Hypothalamus (tissue), 51 donors: ENCODE data around the gene SLAIN2.
"Not testable (repeated sequence)": the region's sequence is repeated elsewhere in the genome, so short reads cannot be mapped to it uniquely, and the experiment has no call there.

Experiments
- DNase-seq, 51 donors: peaks; one replicate each; lab custom pipeline; 2025; lab: John Stamatoyannopoulos, UW

Gene SLAIN2

DNA sequence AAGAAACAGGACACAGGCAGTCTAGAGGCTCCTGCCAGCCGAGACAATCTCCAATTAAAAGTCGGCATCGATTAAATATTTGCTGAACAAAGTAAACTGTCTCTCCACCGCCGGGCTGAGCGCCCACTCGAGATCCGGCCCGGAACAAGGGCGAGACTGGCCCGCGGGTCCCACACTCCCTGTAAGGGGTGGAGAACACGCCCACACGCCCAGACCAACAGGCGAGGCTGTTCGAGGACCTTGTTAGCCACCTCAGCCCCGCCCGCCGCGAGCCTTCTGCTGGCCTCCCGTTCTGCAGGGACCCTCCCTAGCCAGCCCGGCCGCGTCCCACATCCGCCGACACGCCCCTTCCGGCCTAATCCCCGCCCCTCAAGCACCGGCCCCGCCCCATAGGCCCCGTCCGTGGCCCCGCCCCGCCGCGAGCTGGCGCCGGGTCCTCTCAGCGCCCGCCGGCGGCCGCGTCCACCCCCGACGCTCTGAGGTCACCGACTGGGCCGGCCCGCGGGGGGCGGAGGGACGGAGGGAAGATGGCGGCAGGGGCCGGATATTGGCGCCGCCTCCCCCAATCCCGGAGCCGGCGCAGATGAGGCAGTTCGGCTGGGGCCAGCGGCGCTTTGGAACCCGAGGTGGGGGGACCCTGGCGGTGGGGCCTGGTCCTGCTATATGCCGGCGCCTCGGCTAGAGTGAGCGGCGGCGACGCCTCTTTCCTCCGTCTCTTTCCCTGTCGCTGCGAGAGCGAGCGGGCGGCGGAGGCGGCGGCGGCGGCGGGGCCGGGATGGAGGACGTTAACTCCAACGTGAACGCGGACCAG lies at the start of gene SLAIN2:
Gene SLAIN2, plus strand, starts transcription at position 565 of the 811 bp plus-strand sequence. Its CDS starts 211 bp downstream, at position 776.
- DNase-seq: peak; percentile 42 to 99 (median 97)

DNA sequence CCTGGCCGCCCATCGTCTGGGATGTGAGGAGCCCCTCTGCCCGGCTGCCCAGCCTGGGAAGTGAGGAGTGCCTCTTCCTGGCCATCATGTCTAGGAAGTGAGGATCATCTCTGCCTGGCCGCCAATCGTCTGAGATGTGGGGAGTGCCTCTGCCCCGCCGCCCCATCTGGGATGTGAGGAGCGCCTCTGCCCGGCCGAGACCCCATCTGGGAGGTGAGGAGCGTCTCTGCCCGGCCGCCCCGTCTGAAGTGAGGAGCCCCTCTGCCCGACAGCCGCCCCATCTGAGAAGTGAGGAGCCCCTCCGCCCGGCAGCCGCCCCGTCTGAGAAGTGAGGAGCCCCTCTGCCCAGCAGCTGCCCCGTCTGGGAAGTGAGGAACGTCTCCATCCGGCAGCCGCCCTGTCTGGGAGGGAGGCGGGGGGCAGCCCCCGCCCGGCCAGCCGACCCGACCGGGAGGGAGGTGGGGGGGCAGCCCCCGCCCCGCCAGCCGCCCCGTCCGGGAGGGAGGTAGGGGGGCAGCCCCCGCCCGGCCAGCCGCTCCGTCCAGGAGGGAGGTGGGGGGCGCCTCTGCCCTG lies 49.0 kb upstream of the SLAIN2 start:
- not testable (repeated sequence) for DNase-seq

DNA sequence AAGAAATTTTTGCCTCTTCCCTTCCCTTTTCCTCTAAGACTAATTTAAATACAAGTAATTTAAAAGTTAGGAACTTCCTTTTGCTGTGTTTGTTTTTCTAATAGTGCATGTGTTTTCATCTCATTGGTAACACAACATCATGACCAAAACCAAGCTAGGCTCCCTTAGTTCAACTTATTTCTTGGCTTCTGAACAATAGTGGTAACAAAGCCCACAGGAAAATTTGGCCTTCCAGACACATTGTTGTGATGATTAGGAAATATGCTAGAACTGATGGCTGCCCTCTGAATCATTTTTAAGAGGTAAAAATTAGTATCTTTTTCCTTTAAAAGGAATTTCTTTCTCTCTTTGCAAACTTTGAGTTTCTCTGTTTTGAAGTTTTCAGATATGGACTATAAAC lies 46.2 kb upstream of the SLAIN2 start:
- no peak for DNase-seq

DNA sequence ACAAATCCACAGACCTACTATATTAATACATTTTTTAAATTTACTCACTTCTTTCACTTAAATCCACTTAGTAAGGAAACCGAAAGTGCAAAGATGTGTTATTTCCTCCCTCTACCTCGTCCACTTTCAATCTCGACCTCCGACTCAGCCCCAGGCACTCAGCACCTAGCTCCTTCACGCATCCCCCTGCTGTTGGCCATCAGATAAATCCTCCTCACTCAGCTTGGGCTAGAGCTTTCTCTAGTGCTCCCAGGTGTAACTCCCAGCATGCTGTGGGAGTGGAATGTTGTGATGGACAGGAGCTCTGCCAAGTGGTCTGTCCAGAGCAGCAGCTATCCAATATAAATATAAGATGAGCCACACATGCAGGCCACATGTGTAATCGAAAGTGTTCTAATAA lies 45.0 kb upstream of the SLAIN2 start:
- DNase-seq: no peak

DNA sequence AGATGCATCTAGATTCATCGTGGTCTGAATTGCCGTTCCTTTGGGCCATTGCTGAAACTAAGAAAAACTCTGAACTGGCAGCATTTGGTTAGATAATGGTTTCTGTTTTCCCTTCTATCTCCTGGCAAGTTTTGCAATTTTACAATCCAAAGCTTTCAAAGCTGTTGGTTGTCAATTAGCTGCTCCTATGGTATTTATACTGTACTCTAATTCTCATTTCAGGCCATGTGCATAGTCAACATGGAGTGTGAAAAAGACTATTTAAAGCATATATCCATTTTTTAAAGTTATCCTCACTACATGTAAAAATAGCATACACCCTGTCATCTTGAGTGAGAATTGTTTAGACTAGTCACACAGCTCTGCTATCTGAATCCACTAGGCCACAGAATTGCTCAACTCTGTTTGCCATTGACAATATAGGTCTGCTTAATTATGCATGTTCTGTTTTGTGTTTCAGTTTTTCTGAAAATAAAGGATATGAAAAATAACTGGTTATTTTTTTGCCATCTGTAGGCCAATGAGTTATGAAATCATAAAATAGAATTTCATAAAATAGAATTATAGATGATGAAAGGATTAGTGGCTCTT lies 44.0 kb upstream of the SLAIN2 start:
- no peak for DNase-seq

DNA sequence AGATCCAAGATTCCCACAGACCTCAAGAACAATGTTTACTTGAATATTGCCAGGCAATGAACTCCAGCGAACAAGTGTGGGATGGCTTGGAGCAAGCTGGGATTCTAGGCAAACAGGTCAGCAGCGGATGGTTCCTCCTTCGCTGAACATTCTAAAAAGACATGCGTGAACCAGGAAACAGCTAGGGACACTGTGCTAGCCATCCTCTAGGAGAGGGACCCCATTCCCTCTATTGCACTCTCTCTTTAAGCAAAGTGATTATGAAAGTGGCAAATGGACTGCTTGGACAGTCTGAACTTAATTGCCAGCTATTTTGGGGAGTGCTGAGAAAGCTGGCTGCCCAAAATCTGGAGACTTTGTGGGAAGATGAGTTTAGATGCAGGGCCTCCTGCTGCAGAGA lies 41.8 kb upstream of the SLAIN2 start:
- no peak for DNase-seq

DNA sequence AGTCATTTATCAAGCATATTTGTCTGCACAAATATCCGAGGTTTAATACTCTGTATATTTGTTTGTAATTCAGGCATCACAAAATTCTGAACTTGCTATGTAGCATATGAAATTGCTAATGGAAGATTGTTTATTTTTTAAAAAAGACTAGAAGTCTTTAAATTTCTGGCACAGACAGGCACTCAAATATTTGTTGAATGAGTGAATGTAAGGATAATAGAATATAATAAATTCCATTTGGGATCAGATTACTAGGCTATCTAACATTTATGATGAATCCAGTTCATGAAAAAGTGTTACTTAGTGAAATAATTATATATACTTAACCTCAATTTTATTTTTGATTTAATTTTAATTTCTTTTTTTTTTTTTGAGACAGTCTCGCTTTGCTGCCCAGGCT lies 41.3 kb upstream of the SLAIN2 start:
- no peak for DNase-seq

DNA sequence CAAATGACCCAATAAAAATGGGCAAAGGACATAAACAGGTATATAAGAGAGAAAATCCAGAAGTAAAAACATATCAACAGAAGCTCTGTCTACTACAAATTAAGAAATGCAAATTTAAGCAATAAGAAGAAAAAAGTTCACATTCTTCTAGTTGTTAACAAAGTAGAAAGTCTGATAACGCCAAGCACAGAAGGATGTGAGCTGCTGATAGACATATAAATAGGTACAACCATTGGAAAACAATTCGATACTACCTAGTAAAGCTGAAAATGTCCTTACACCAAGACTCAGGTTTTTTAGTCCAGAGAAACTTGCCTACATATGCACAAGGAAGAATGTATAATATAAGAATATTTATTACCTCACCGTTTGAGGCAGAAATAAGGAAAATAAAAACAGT lies 35.8 kb upstream of the SLAIN2 start:
- DNase-seq: no peak

DNA sequence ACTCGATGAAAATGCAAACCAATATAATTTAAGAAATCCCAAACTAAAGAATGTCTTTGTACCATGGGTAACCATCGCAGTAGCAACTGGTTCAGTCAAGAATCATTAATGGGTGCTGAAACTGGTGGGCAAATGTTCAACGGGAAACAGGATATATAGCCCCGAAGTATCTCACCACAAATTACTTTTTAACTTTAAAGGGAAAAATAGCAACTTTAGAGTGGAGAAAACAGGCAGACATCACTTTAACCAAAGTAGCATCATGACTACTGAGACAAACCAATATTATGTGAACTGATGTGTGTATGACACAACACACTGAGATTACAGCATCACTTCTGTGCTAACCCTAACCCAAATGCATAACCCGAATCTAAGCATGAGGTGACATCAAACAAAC lies 33.8 kb upstream of the SLAIN2 start:
- no peak for DNase-seq

DNA sequence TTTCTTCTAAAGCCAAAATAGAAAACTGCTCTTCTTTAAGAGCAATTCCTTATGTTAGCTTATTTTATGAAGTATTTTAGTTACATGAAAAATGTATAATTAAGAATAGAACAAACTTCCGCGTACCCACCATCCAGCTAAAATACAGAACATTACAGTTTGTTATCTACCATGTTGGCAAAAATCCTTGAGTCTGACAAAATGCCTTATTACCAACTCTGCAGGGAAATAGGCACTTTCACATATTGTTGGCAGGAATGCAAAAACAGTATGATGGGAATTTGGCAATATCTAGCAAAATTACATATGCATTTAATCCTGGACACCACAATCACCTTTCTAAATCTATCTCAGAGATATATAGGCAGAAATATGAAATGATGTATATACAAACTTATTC lies 32.4 kb upstream of the SLAIN2 start:
- no peak for DNase-seq

DNA sequence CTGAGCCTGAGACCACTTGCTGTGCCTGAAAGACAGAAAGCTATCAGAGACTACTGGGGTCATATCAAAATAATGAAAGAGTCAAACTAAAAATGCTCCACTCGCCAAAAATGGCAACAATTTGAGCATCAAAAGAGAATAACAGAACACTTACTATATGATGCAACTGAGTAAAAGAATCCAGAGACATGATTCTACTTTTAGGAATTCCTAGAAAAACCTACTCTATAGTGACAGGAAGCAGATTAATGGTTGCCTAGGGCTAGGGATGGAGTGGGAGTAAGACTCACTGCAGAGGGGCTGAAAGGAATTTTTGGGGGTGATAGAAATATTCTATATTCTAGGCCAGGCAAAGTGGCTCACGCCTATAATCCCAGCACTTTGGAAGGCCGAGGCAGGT lies 29.4 kb upstream of the SLAIN2 start:
- no peak for DNase-seq

DNA sequence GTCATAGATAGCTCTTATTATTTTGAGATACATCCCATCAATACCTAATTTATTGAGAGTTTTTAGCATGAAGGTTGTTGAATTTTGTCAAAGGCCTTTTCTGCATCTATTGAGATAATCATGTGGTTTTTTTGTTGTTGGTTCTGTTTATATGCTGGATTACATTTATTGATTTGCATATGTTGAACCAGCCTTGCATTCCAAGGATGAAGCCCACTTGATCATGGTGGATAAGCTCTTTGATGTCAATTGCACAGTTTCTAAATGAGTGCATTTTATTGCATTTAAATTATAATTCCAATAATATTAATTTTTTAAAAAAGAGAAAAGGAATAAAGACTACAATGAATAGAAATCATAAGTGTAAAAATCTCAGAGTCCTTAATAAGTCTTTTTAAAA lies 26.6 kb upstream of the SLAIN2 start:
- not testable (repeated sequence) for DNase-seq

DNA sequence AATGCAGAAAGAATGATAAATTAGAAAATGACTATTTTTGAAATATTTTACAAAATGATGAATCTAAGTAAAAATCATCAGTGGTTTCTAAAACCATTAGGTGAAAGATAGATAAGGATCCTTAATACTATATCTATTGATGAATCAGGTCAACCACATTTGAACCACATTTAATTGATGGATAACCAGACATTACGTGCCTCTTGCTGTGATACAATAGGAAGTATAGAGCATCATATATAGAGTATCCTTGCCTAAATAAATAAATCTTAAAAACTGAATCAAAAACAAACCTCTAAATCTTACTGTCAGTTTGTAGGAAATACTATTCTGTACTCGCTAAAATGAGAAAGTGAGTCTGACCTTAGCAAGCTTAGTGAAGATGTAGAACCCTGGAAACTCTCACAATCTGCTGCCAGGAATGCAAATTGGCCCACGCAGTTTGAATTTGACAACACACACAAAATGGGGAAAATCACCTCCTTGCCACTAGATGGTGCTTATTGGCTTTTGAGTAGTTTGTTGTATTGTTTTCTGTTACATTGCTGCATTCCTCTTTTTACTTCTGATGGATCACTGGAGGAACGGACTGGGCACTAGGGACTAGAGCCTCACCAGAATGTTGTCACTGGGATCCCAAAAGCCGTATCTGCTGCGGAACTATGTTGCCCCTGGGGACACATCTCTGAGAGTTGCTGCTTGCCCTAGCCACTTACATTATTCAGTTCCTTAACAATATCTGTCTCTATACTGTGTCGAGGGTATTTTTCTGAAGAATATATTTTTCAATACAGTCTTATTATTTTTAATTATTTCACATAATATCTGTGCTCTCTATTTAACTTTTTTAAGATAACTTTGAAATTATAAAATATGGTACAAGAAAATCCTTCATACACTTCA lies 25.4 kb upstream of the SLAIN2 start:
- no peak for DNase-seq

DNA sequence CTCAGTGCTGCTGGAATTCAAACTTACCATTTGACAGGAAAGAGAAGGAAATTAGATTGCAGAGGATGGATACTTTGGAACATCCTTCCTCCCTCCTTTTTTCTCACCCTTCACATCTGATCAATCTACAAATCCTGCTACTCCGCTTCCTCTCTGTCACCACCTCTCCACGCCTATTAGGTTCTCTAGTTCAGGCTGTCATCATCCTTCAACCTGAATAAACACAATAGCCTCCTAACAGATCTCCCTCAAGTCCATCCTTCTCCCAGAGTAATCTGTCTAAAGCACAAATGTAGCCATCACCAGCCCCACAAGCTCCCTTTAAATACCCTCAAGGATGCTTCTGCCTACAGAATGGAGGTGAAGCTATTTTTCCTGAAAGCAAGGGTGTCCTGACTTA lies 20.0 kb upstream of the SLAIN2 start:
- DNase-seq: no peak

DNA sequence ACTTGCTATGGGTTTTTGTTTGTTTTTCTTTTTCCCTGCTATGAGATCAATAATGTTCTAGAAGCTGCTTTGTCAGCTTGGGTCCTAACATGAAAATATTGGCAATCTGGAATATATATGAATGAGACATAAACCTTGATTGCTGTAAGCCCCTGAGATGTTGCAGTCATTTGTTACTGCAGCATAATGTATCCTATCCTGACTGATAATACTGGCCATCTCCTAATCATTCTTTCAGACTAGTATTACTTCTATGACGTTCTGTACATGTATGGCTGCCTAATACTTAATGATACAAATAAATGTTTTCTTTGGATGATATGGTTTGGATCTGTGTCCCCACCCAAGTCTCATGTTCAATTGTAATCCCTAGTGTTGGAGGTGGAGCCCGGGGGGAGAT lies 19.3 kb upstream of the SLAIN2 start:
- no peak for DNase-seq

DNA sequence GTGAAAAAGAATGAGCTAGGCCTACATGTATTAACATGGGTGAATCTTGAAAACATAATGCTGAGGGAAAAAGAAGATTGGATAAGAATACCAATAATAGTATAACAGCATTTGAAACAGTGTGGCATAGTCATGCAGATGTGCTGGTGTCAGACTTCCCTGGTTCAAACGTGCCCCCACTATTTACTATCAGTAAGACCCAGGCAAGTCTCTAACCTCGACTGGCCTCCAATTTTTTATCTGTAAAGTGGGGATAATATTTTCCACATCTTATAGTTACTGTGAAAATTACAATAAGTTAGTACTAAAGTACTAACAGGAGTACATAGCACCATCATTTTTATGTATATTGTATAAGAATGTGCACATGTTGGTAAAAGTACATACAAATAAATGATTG lies 17.0 kb upstream of the SLAIN2 start:
- DNase-seq: no peak

DNA sequence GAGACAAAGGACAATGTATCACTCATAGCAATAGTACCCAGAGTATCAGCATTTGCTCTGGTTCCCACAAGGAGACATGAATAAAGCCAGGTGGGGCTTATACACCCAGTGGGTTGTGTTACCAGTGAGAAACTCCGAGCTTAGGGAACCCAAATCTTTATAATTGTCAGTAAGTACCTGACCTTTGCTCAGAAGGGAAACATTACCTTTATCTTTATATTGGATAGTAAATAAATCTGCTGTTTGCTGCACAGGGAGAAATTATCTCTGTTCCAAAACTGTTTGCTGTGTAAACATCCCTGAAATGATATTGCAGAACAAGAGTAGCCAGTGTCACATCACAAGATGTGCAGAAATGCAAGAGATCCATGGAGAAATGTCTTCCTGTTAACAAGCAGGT lies 12.1 kb upstream of the SLAIN2 start:
- DNase-seq: no peak

DNA sequence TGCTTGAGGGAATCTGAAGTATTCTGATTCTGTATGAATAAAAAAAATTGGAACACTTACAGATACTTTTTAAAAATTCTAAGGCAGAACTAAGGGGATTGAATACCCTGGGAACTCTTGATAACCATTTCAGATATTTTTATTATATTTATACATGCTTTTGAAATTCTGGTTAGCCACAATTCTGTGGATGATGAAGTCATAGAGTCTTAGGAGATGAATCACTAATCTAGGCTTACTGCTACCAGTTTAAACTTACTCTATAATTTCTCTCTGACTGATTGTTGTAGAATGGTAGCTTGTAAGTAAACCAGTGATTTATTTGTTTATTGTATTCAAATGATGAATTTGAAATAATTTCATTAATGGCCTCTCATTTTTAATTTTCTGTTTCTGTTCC lies 11.4 kb upstream of the SLAIN2 start:
- DNase-seq: no peak

DNA sequence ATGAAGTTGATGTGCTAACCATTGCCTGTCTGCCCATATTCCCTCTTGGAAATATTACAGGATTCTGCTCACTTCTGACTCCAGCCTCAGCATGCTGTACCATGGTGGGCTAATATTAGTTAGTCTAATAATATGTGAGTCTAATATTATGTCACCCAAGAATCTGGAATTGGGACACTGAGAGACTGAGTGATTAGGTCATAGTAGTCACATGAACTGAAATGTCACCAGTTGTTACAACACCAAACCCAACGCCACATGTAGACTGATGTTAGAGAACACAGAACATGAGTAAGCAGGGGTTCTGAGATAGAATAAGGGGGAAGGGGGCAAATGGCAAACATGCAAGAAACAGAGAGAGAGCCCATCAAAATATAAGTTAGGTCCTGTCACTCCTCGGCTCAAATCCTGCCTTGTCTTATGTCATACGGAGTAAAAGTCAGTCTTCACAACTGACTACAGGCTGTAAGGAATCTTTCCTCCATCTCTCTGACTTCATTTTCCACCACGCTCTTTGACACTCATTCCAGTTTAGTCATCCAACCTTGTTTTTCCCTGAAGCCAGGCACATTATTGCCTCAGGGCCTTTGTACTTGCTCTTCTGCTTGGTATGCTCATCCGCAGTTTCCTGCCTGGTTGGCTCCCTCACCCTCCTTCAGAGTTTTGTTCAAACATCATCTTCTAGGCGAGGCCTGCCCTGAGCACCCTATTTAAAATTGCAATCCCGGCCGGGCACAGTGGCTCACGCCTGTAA lies 9.6 kb upstream of the SLAIN2 start:
- no peak for DNase-seq

DNA sequence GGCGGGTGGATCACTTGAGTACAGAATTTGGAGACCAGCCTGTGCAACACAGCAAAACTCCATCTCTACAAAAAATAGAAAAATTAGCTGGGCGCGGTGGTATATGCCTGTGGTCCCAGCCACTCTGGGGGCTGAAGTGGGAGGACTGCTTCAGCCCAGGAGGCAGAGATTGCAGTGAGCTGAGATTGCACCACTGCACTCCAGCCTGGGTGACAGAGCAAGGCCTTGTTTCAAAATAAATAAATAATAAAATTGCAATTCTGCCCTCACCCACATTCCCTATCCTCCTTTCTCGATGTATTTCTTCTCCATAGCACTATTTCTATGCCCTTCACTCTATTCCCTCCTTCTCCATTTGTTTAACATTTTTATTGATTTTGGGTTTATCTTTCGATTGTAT lies 8.7 kb upstream of the SLAIN2 start:
- DNase-seq: no peak
